ENCODE results near the gene ACAP1.

Gene ACAP1

GRCh38 chr17:7383742-7384488 is 47.6 kb downstream of the ACAP1 start:
- peaks cover 6% of the 10 kb centered on the region for H3K9me3 ChIP-seq (ENCODE audit: control insufficient read depth, insufficient read depth, low read length)
- H3K4me1 ChIP-seq (ENCODE audit: control insufficient read depth, low read length), result peaks cover 15% of the 10 kb centered on the region
- H3K27ac ChIP-seq (ENCODE audit: low read depth, low read length), result no peak overlapping the region
- 0 out of 2 replicates have a peak, but pooled peaks cover 6% of the 10 kb centered on the region for H3K27me3 ChIP-seq (ENCODE audit: control insufficient read depth, low read length)
- H3K79me2 ChIP-seq (ENCODE audit: control insufficient read depth, low read length), result no peaks in the 10 kb centered on the region
- TF ChIP-seq CTCF (IDR thresholded peaks at IDR 0.05; ENCODE audit: low read depth, low read length, poor library complexity, severe bottlenecking) (no peak), EZH2phosphoT487 (IDR thresholded peaks at IDR 0.05; ENCODE audit: borderline replicate concordance, low read length) (no peak)
- no peaks in the 10 kb centered on the region for H3K9me2 ChIP-seq (replicated peaks; ENCODE audit: control insufficient read depth, low read length)
- peak overlapping the region; percentile 86 for H3K4me3 ChIP-seq (ENCODE audit: low read length)
- no peaks in the 10 kb centered on the region for H4K20me1 ChIP-seq (ENCODE audit: control insufficient read depth, insufficient read depth, low read depth, low read length)
- no peaks in the 10 kb centered on the region for H3F3A ChIP-seq (ENCODE audit: control insufficient read depth, insufficient read depth)
- peak overlapping the region; percentile 91 for H3K4me2 ChIP-seq (ENCODE audit: low read length)
- H3K36me3 ChIP-seq (ENCODE audit: control insufficient read depth, low read length), result no peaks in the 10 kb centered on the region

- Histone ChIP-seq H4K20me1 (ENCODE audit: control insufficient read depth, insufficient read depth, low read depth, low read length) (no peaks in the 10 kb centered on the region), H3K9me3 (ENCODE audit: control insufficient read depth, insufficient read depth, low read length) (peaks cover under 1% of the 10 kb centered on the region; the same call in 1 of the 2 replicates), H3K4me1 (ENCODE audit: control insufficient read depth, low read length) (peaks cover 15% of the 10 kb centered on the region), H3F3A (ENCODE audit: control insufficient read depth, insufficient read depth) (no peaks in the 10 kb centered on the region), H3K27ac (ENCODE audit: low read depth, low read length) (no peak overlapping the region), H3K9me2 (replicated peaks; ENCODE audit: control insufficient read depth, low read length) (no peaks in the 10 kb centered on the region), H3K79me2 (ENCODE audit: control insufficient read depth, low read length) (no peaks in the 10 kb centered on the region), H3K4me3 (ENCODE audit: low read length) (peak overlapping the region; percentile 86), H3K27me3 (ENCODE audit: control insufficient read depth, low read length) (0 out of 2 replicates have a peak, but pooled peaks cover 6% of the 10 kb centered on the region), H3K4me2 (ENCODE audit: low read length) (peak overlapping the region; percentile 91), H3K36me3 (ENCODE audit: control insufficient read depth, low read length) (no peaks in the 10 kb centered on the region)
- TF ChIP-seq CTCF (IDR thresholded peaks at IDR 0.05; ENCODE audit: low read depth, low read length, poor library complexity, severe bottlenecking) (no peak), EZH2phosphoT487 (IDR thresholded peaks at IDR 0.05; ENCODE audit: borderline replicate concordance, low read length) (no peak)
These were observed 48.3 kb downstream of the ACAP1 start for GRCh38 chr17:7384489-7385081.

GRCh38 chr17:7388856-7389255 is 52.5 kb downstream of the ACAP1 start:
- H3K36me3 ChIP-seq (ENCODE audit: control insufficient read depth, low read length), result no peaks in the 10 kb centered on the region

More at GRCh38 chr17:7388856-7389255, 52.5 kb downstream of the ACAP1 start:
- Histone ChIP-seq H3K9me2 (replicated peaks; ENCODE audit: control insufficient read depth, low read length) (no peaks in the 10 kb centered on the region), H3F3A (ENCODE audit: control insufficient read depth, insufficient read depth) (peaks cover 4% of the 10 kb centered on the region; the same call in 1 of the 2 replicates), H3K4me3 (ENCODE audit: low read length) (no peak overlapping the region), H3K27me3 (ENCODE audit: control insufficient read depth, low read length) (no peaks in the 10 kb centered on the region), H3K79me2 (ENCODE audit: control insufficient read depth, low read length) (peaks cover 5% of the 10 kb centered on the region; the same call in 1 of the 2 replicates), H3K9me3 (ENCODE audit: control insufficient read depth, insufficient read depth, low read length) (no peaks in the 10 kb centered on the region), H4K20me1 (ENCODE audit: control insufficient read depth, insufficient read depth, low read depth, low read length) (no peaks in the 10 kb centered on the region), H3K27ac (ENCODE audit: low read depth, low read length) (no peak overlapping the region), H3K4me2 (ENCODE audit: low read length) (no peak overlapping the region), H3K4me1 (ENCODE audit: control insufficient read depth, low read length) (peaks cover 18% of the 10 kb centered on the region)
- TF ChIP-seq EZH2phosphoT487 (IDR thresholded peaks at IDR 0.05; ENCODE audit: borderline replicate concordance, low read length), result no peak
- no peak for TF ChIP-seq CTCF (IDR thresholded peaks at IDR 0.05; ENCODE audit: low read depth, low read length, poor library complexity, severe bottlenecking)

Data from DOHH2 (cell line).